Hepatocyte (in vitro differentiated cells): Measurements from ENCODE around the gene FMO4. TPM values are rescaled to one million over a fixed set of nuclear protein-coding genes. Genes with fewer than 3 reads are reported as not detected.

Experiments
- DNase-seq: peaks from one replicate; pipeline ENCODE4 v3.0.0-alpha.2; 2016; ENCODE audit warnings: low spot score
- H2AFZ ChIP-seq: fragments of 200-600 bp; sonication (generic); 2 replicates; pipeline ENCODE4 v1.6.0; 2016; ENCODE audit warnings: antibody characterized with exemption, mild to moderate bottlenecking
- H3K27ac ChIP-seq: fragments of 200-600 bp; sonication (generic); 2 replicates; pipeline ENCODE4 v1.5.1; 2016; ENCODE audit warnings: mild to moderate bottlenecking
- H3K27me3 ChIP-seq: fragments of 200-600 bp; sonication (generic); 2 replicates; pipeline ENCODE4 v1.6.1; 2016
- H3K36me3 ChIP-seq: fragments of 200-600 bp; sonication (generic); replicated peaks from 2 replicates; pipeline ENCODE4 v1.5.1; 2016; ENCODE audit warnings: low read depth; ENCODE audit not compliant: insufficient read depth
- H3K4me1 ChIP-seq: fragments of 200-600 bp; sonication (generic); 2 replicates; pipeline ENCODE4 v1.5.1; 2016; ENCODE audit warnings: mild to moderate bottlenecking, moderate library complexity; ENCODE audit not compliant: insufficient read depth
- H3K4me2 ChIP-seq: fragments of 200-600 bp; sonication (generic); 2 replicates; pipeline ENCODE4 v1.6.0; 2016
- H3K4me3 ChIP-seq: fragments of 200-600 bp; sonication (generic); 2 replicates; pipeline ENCODE4 v1.5.1; 2016; ENCODE audit warnings: mild to moderate bottlenecking
- H3K79me2 ChIP-seq: fragments of 200-600 bp; sonication (generic); 2 replicates; pipeline ENCODE4 v1.6.0; 2017; ENCODE audit warnings: mild to moderate bottlenecking
- H3K9me2 ChIP-seq: fragments of 200-600 bp; sonication (generic); replicated peaks from 2 replicates; pipeline ENCODE4 v1.6.0; 2017; ENCODE audit warnings: mild to moderate bottlenecking; ENCODE audit not compliant: insufficient read depth
- H3K9me3 ChIP-seq: fragments of 200-600 bp; sonication (generic); 2 replicates; pipeline ENCODE4 v1.5.1; 2016; ENCODE audit warnings: low read depth, mild to moderate bottlenecking
- H4K20me1 ChIP-seq: fragments of 200-600 bp; sonication (generic); 2 replicates; pipeline ENCODE4 v1.6.0; 2016; ENCODE audit warnings: mild to moderate bottlenecking; ENCODE audit not compliant: insufficient read depth, poor library complexity, severe bottlenecking
- EZH2 ChIP-seq: fragments of 200-600 bp; sonication (generic); IDR thresholded peaks from 2 replicates; pipeline ENCODE4 v1.6.1; 2016; ENCODE audit warnings: antibody characterized with exemption, mild to moderate bottlenecking, borderline replicate concordance
- EZH2phosphoT487 ChIP-seq: fragments of 200-600 bp; sonication (generic); IDR thresholded peaks from one replicate; pipeline ENCODE4 v1.6.1; 2018; ENCODE audit warnings: antibody characterized with exemption, mild to moderate bottlenecking, low read depth, moderate library complexity; ENCODE audit not compliant: unreplicated experiment, severe bottlenecking
- WGBS: methylation state at CpG from one replicate; pipeline ENCODE4 v1.1.6; 2016; ENCODE audit warnings: low lambda C conversion rate; ENCODE audit errors: missing lambda C conversion rate; 5-methylcytosine and 5-hydroxymethylcytosine counted together
- polyA plus RNA-seq: library from polyadenylated mRNA; unstranded; fragments of >200 nt; fragmentation: Nextera tagmentation; extraction: Ambion mirVana; gene quantifications from 2 replicates; pipeline ENCODE4 v1.2.1, GENCODE V29; 2016
- total RNA-seq: library from RNA; depleted of rRNA; stranded (reverse); fragments of >200 nt; gene quantifications from 2 replicates; pipeline ENCODE4 v1.2.3, GENCODE V29; 2014
- TF ChIP-seq, protein P1 (sequence below): fragments of 200-600 bp; sonication (generic); IDR thresholded peaks from 2 replicates; pipeline ENCODE4 v1.5.1; 2016; ENCODE audit warnings: antibody characterized with exemption, mild to moderate bottlenecking; ENCODE audit not compliant: poor library complexity

The FMO4 gene
- total RNA-seq (20.5 and 31.4 TPM in 2 replicates), polyA plus RNA-seq (10.3 and 12.6 TPM in 2 replicates)

DNA sequence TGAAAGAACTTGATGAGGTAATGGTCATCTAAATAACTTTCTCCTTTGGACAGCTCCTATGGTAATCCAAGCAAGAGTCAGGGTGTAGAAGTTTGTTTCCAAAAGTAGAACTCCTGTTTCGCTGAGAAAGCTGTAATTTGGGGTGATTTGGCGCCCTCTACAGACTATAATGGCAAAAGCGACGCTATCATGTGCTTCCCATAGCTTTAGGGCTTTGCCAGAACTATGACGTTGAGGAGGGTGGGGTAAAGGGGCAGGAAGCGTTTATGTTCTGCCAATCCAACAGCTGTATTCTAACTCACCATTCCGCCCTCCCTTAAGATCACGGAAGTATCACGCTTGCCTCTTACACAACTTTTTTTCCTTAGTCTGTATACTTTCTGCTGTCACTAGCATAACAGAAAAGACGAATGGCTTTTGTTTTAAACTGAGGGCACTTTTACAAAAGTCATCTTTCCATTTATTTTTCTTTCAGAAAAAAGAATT lies at the start of gene FMO4:
TSS of gene FMO4 (plus strand) at position 349 of the 486 bp plus-strand sequence. CDS start 5,643 bp downstream, outside the sequence.
- no peak for TF ChIP-seq EZH2
- TF ChIP-seq, protein P1, sequence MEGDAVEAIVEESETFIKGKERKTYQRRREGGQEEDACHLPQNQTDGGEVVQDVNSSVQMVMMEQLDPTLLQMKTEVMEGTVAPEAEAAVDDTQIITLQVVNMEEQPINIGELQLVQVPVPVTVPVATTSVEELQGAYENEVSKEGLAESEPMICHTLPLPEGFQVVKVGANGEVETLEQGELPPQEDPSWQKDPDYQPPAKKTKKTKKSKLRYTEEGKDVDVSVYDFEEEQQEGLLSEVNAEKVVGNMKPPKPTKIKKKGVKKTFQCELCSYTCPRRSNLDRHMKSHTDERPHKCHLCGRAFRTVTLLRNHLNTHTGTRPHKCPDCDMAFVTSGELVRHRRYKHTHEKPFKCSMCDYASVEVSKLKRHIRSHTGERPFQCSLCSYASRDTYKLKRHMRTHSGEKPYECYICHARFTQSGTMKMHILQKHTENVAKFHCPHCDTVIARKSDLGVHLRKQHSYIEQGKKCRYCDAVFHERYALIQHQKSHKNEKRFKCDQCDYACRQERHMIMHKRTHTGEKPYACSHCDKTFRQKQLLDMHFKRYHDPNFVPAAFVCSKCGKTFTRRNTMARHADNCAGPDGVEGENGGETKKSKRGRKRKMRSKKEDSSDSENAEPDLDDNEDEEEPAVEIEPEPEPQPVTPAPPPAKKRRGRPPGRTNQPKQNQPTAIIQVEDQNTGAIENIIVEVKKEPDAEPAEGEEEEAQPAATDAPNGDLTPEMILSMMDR: peak; percentile 92
- Histone ChIP-seq H3K4me3 (peak within 1 kb of the TSS; percentile 22), H3K9me2 (no peaks in the 10 kb centered on the region), H2AFZ (peak within 1 kb of the TSS; percentile 18), H3K79me2 (no peaks in the 10 kb centered on the region), H3K9me3 (no peaks in the 10 kb centered on the region), H3K27ac (peak within 1 kb of the TSS; percentile 79), H4K20me1 (no peaks in the 10 kb centered on the region), H3K36me3 (no peaks in the 10 kb centered on the region), H3K4me2 (peak within 1 kb of the TSS; percentile 70), H3K27me3 (no peaks in the 10 kb centered on the region), H3K4me1 (no peaks in the 10 kb centered on the region)
- peak; percentile 97 for DNase-seq
- 2% methylated on average over 10 of the region's 10 CpGs for WGBS

- Histone ChIP-seq H3K4me2 (no peak overlapping the region), H4K20me1 (no peaks in the 10 kb centered on the region), H3K4me3 (no peak overlapping the region), H3K27ac (no peak overlapping the region), H3K4me1 (no peaks in the 10 kb centered on the region), H3K27me3 (no peaks in the 10 kb centered on the region), H3K36me3 (no peaks in the 10 kb centered on the region), H3K9me2 (no peaks in the 10 kb centered on the region), H3K9me3 (no peaks in the 10 kb centered on the region), H3K79me2 (no peaks in the 10 kb centered on the region), H2AFZ (no peak overlapping the region)
- WGBS: 81% methylated on average over 2 of the region's 2 CpGs
- TF ChIP-seq, protein P1: no peak
- TF ChIP-seq EZH2phosphoT487: no peak
- no peak for TF ChIP-seq EZH2
- no peak for DNase-seq
These were observed 48.3 kb upstream of the FMO4 start for GRCh38 chr1:171265686-171266085.

- no peak overlapping the region for H2AFZ ChIP-seq
- no peak overlapping the region for H3K4me2 ChIP-seq
- 80% methylated on average over 4 of the region's 4 CpGs for WGBS
These were observed 47.1 kb upstream of the FMO4 start for GRCh38 chr1:171266930-171267329.

More at GRCh38 chr1:171266930-171267329, 47.1 kb upstream of the FMO4 start:
- no peak for DNase-seq
- no peaks in the 10 kb centered on the region for H3K9me2 ChIP-seq
- no peaks in the 10 kb centered on the region for H4K20me1 ChIP-seq
- H3K27ac ChIP-seq: peak overlapping the region; percentile 12
- TF ChIP-seq, protein P1: no peak
- TF ChIP-seq EZH2phosphoT487 (no peak), EZH2 (no peak)
- H3K27me3 ChIP-seq: no peaks in the 10 kb centered on the region
- H3K4me1 ChIP-seq: no peaks in the 10 kb centered on the region
- no peak overlapping the region for H3K4me3 ChIP-seq
- no peaks in the 10 kb centered on the region for H3K36me3 ChIP-seq
- no peaks in the 10 kb centered on the region for H3K79me2 ChIP-seq
- no peaks in the 10 kb centered on the region for H3K9me3 ChIP-seq
